HK-2 (cell line): ENCODE data around the gene PTPRD.

Experiments used
- DNase-seq: peaks from one replicate; pipeline ENCODE4 v3.0.0-alpha.2; 2018; ENCODE audit not compliant: unreplicated experiment

PTPRD gene

GRCh38 chr9:8515748-8516147 lies 2097.1 kb downstream of the PTPRD start:
- DNase-seq, result no peak

- no peak for DNase-seq
Observed at GRCh38 chr9:8514760-8515159, 2098.0 kb downstream of the PTPRD start.

GRCh38 chr9:8508671-8509290 lies 2104.0 kb downstream of the PTPRD start:
- DNase-seq, result no peak

GRCh38 chr9:8494571-8494970 lies 2118.2 kb downstream of the PTPRD start:
- no peak for DNase-seq

GRCh38 chr9:8492679-8493078 lies 2120.1 kb downstream of the PTPRD start:
- no peak for DNase-seq

- DNase-seq, result no peak
Observed at GRCh38 chr9:8492024-8492423, 2120.8 kb downstream of the PTPRD start.

- no peak for DNase-seq
Observed at GRCh38 chr9:8491563-8491962, 2121.2 kb downstream of the PTPRD start.

GRCh38 chr9:8489835-8490234 lies 2123.0 kb downstream of the PTPRD start:
- no peak for DNase-seq

- peak; percentile 43 for DNase-seq
Observed at GRCh38 chr9:8486095-8486494, 2126.7 kb downstream of the PTPRD start.

- no peak for DNase-seq
Observed at GRCh38 chr9:8484597-8485191, 2128.1 kb downstream of the PTPRD start.

- DNase-seq, result no peak
Observed at GRCh38 chr9:8477450-8477849, 2135.4 kb downstream of the PTPRD start.

- DNase-seq, result no peak
Observed at GRCh38 chr9:8474937-8475336, 2137.9 kb downstream of the PTPRD start.

GRCh38 chr9:8473244-8474020 lies 2139.4 kb downstream of the PTPRD start:
- DNase-seq, result no peak

- DNase-seq, result no peak
Observed at GRCh38 chr9:8468045-8468637, 2144.7 kb downstream of the PTPRD start.

GRCh38 chr9:8457816-8458215 lies 2155.0 kb downstream of the PTPRD start:
- no peak for DNase-seq

- DNase-seq, result no peak
Observed at GRCh38 chr9:8457055-8457454, 2155.7 kb downstream of the PTPRD start.

GRCh38 chr9:8456344-8456743 lies 2156.5 kb downstream of the PTPRD start:
- DNase-seq, result no peak

- no peak for DNase-seq
Observed at GRCh38 chr9:8450810-8451545, 2161.8 kb downstream of the PTPRD start.

GRCh38 chr9:8448226-8448625 lies 2164.6 kb downstream of the PTPRD start:
- DNase-seq, result no peak

- no peak for DNase-seq
Observed at GRCh38 chr9:8447601-8448000, 2165.2 kb downstream of the PTPRD start.

- no peak for DNase-seq
Observed at GRCh38 chr9:8437876-8438275, 2174.9 kb downstream of the PTPRD start.

- no peak for DNase-seq
Observed at GRCh38 chr9:8437259-8437658, 2175.5 kb downstream of the PTPRD start.
